Esophagus muscularis mucosa (tissue), 3 donors: ENCODE results near the gene KCNQ1.

Experiments used
- CTCF ChIP-seq, 3 experiments: fragments of 200-600 bp in 2 of 3; fragments of 450-650 bp in 1 of 3; sonication (generic) in 2 of 3; IDR thresholded peaks; one replicate each; pipeline ENCODE4 v1.5.1; 2017 to 2019; ENCODE audit warnings: antibody characterized with exemption in 3 of 3, mild to moderate bottlenecking in 2 of 3, moderate library complexity in 1 of 3
- POLR2A ChIP-seq: fragments of 450-650 bp; IDR thresholded peaks from one replicate; pipeline ENCODE4 v1.6.1; 2017; ENCODE audit warnings: antibody characterized with exemption, moderate library complexity, mild to moderate bottlenecking, low read depth

GRCh38 chr11:2513441-2513840 is 68.6 kb downstream of the KCNQ1 start:
- TF ChIP-seq POLR2A, result no peak
- TF ChIP-seq CTCF (IDR thresholded peaks at IDR 0.05), result no peak
